Measurements from ENCODE around the gene IQCF2. TPM values are rescaled to one million over a fixed set of nuclear protein-coding genes. Genes with fewer than 3 reads are reported as not detected.

IQCF2 gene
- total RNA-seq, 2 experiments from 2014 or later: not detected

- Histone ChIP-seq H3K36me3 (ENCODE audit: insufficient read depth, low read length) (no peaks in the 10 kb centered on the region), H3K79me2 (ENCODE audit: insufficient read depth, low read depth, low read length) (no peaks in the 10 kb centered on the region), H3K27ac (ENCODE audit: low read depth, low read length, poor library complexity, severe bottlenecking) (no peak overlapping the region), H4K20me1 (ENCODE audit: insufficient read depth, low read length) (no peaks in the 10 kb centered on the region), H3K4me2 (ENCODE audit: low read length) (no peak overlapping the region), H3K4me3 (ENCODE audit: low read depth, low read length, poor library complexity, severe bottlenecking) (no peak overlapping the region), H3K9me2 (ENCODE audit: insufficient read depth, low read length) (no peaks in the 10 kb centered on the region), H3K9me3 (ENCODE audit: low read length) (no peaks in the 10 kb centered on the region), H2AFZ (ENCODE audit: low read length) (no peak overlapping the region), H3K4me1 (ENCODE audit: insufficient read depth, low read length, poor library complexity, severe bottlenecking) (no peaks in the 10 kb centered on the region)
- TF ChIP-seq EZH2phosphoT487 (IDR thresholded peaks at IDR 0.05; ENCODE audit: borderline replicate concordance, low read depth, low read length) (no peak), CTCF (conservative IDR thresholded peaks at IDR 0.05; ENCODE audit: low read length) (no peak)
- CTCF ChIA-PET (ENCODE audit: unreplicated experiment): no interaction called here
- intact Hi-C loops (cut with micrococcal nuclease; ENCODE audit: unreplicated experiment): no loop called here
- POLR2A ChIA-PET: no interaction called here
- BruUV-seq (replicated peaks): no TSS peak
- DNase-seq (ENCODE audit: low spot score): no peak
These were observed 13.0 kb downstream of the IQCF2 start for GRCh38 chr3:51874411-51874810.

- TF ChIP-seq EZH2phosphoT487 (IDR thresholded peaks at IDR 0.05; ENCODE audit: borderline replicate concordance, low read depth, low read length) (no peak), CTCF (conservative IDR thresholded peaks at IDR 0.05; ENCODE audit: low read length) (no peak)
- POLR2A ChIA-PET: interaction anchor here (0.7 kb wide), 1 partner anchor 1228 kb away, joined by 6 read pairs; no protein-coding TSS in a partner anchor
These were observed 13.5 kb downstream of the IQCF2 start for GRCh38 chr3:51874889-51875288.

GRCh38 chr3:51875501-51875900 lies 14.1 kb downstream of the IQCF2 start, which contains the start of gene IQCF5:
TSS of gene IQCF5 (minus strand) at chr3:51875601. CDS start at chr3:51875531, 70 bp downstream.
- H3K4me3 ChIP-seq (ENCODE audit: low read depth, low read length, poor library complexity, severe bottlenecking): no peak within 1 kb of the TSS
- no TSS peak for BruUV-seq (replicated peaks)
- no peak within 1 kb of the TSS for H2AFZ ChIP-seq (ENCODE audit: low read length)
- H4K20me1 ChIP-seq (ENCODE audit: insufficient read depth, low read length): no peaks in the 10 kb centered on the region
- H3K4me2 ChIP-seq (ENCODE audit: low read length): no peak within 1 kb of the TSS
- H3K9me3 ChIP-seq (ENCODE audit: low read length): no peaks in the 10 kb centered on the region
- intact Hi-C loops (cut with micrococcal nuclease; ENCODE audit: unreplicated experiment): no loop called here
- no peaks in the 10 kb centered on the region for H3K9me2 ChIP-seq (ENCODE audit: insufficient read depth, low read length)
- H3K4me1 ChIP-seq (ENCODE audit: insufficient read depth, low read length, poor library complexity, severe bottlenecking): no peaks in the 10 kb centered on the region
- TF ChIP-seq EZH2phosphoT487 (IDR thresholded peaks at IDR 0.05; ENCODE audit: borderline replicate concordance, low read depth, low read length) (no peak), CTCF (conservative IDR thresholded peaks at IDR 0.05; ENCODE audit: low read length) (no peak)
- CTCF ChIA-PET (ENCODE audit: unreplicated experiment): no interaction called here
- H3K79me2 ChIP-seq (ENCODE audit: insufficient read depth, low read depth, low read length): no peaks in the 10 kb centered on the region
- no peaks in the 10 kb centered on the region for H3K36me3 ChIP-seq (ENCODE audit: insufficient read depth, low read length)
- no peak for DNase-seq (ENCODE audit: low spot score)
- POLR2A ChIA-PET: interaction anchor here (0.7 kb wide), 1 partner anchor 1229 kb away, joined by 6 read pairs; no protein-coding TSS in a partner anchor
- H3K27ac ChIP-seq (ENCODE audit: low read depth, low read length, poor library complexity, severe bottlenecking): no peak within 1 kb of the TSS

More at GRCh38 chr3:51874889-51875288, 13.5 kb downstream of the IQCF2 start:
- H3K4me1 ChIP-seq (ENCODE audit: insufficient read depth, low read length, poor library complexity, severe bottlenecking): no peaks in the 10 kb centered on the region
- no peak overlapping the region for H3K27ac ChIP-seq (ENCODE audit: low read depth, low read length, poor library complexity, severe bottlenecking)
- no TSS peak for BruUV-seq (replicated peaks)
- intact Hi-C loops (cut with micrococcal nuclease; ENCODE audit: unreplicated experiment): no loop called here
- no peaks in the 10 kb centered on the region for H3K9me3 ChIP-seq (ENCODE audit: low read length)
- no peak overlapping the region for H3K4me3 ChIP-seq (ENCODE audit: low read depth, low read length, poor library complexity, severe bottlenecking)
- H3K9me2 ChIP-seq (ENCODE audit: insufficient read depth, low read length): no peaks in the 10 kb centered on the region
- no peak for DNase-seq (ENCODE audit: low spot score)
- no peak overlapping the region for H3K4me2 ChIP-seq (ENCODE audit: low read length)
- no peaks in the 10 kb centered on the region for H3K79me2 ChIP-seq (ENCODE audit: insufficient read depth, low read depth, low read length)
- H3K36me3 ChIP-seq (ENCODE audit: insufficient read depth, low read length): no peaks in the 10 kb centered on the region
- no peak overlapping the region for H2AFZ ChIP-seq (ENCODE audit: low read length)
- H4K20me1 ChIP-seq (ENCODE audit: insufficient read depth, low read length): no peaks in the 10 kb centered on the region
- CTCF ChIA-PET (ENCODE audit: unreplicated experiment): no interaction called here
